AG04450 (cell line): ENCODE results near the gene ILK. TPM values are rescaled to one million over a fixed set of nuclear protein-coding genes. Genes with fewer than 3 reads are reported as not detected.

ENCODE experiments used
- CTCF ChIA-PET: fragments of 300-600, 350-600 bp; formaldehyde crosslinking; extraction: SDS; loops from one replicate; lab custom pipeline; 2022; ENCODE audit warnings: antibody characterized with exemption, inconsistent platforms; lab: Charles Lee
- POLR2A ChIA-PET: fragments of 350-600 bp; formaldehyde crosslinking; extraction: SDS; loops from one replicate; lab custom pipeline; 2021; ENCODE audit warnings: antibody characterized with exemption, inconsistent platforms; lab: Yijun Ruan, JAX
- DNase-seq: peaks from one replicate; pipeline ENCODE4 v3.0.0-alpha.2; 2011; ENCODE audit warnings: low read depth, low spot score
- H3K27ac ChIP-seq: one replicate; pipeline ENCODE4 v1.5.1; 2012; ENCODE audit warnings: low read depth, low read length, control low read depth
- H3K27me3 ChIP-seq: one replicate; pipeline ENCODE4 v1.6.0; 2012; ENCODE audit warnings: low read length; ENCODE audit not compliant: control insufficient read depth, insufficient read depth
- H3K4me3 ChIP-seq: 2 replicates; pipeline ENCODE4 v1.5.1; 2011; ENCODE audit warnings: mild to moderate bottlenecking, low read depth, low read length, control low read depth
- H3K9me3 ChIP-seq: 2 replicates; pipeline ENCODE4 v1.5.1; 2012; ENCODE audit warnings: low read length; ENCODE audit not compliant: control insufficient read depth, insufficient read depth
- polyA plus RNA-seq: library from polyadenylated mRNA; depleted of rRNA; stranded (reverse); fragments of >200 nt; gene quantifications from 2 replicates; pipeline ENCODE4 v1.2.3, GENCODE V29; 2011
- TF ChIP-seq, protein P1 (sequence below): IDR thresholded peaks from 2 replicates; pipeline ENCODE4 v1.5.1; 2011; ENCODE audit warnings: low read depth, low read length, control low read depth, inconsistent platforms

Gene ILK
- polyA plus RNA-seq, 1 experiment: 362 TPM

DNA sequence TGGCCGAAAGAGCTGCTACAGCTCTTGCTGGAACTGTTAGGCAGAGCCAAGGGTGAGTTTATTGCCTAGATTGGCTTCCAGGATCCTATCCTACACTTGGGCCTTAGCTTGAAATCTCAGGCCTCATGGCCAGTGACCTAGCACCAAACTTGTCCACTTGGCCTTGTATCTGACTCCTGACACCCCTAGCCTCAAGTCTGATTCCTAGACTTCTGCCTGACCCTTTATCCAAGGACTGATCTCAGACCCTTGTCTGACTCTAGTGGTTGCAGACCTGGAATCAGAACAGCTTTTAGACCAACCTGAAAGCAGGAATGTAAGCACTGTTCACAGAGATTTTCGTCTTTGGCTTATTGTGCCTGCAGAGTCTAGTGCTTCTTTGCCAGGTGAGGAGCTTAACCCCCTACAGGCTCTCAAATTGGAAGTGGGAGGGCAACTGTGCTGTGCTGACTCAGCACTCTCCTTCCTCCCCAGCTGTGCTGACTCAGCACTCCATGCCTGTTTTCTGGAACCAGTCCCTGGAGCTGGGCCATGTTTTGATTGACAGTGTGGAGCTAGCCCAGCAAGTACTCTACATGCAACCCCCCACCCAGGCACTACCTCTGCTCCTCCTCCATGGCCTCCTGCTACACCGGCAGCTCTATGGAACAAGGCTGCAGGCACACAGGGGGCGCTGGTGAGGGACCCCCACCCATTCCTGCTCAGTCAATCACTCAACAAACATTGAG is 35.2 kb upstream of the ILK start:
- ChIA-PET POLR2A (no interaction called here), CTCF (interaction anchor here (0.9 to 1.4 kb wide), 2 partner anchors 37 to 115 kb away, joined by 3 to 6 read pairs; partner anchors contain the start of gene MRPL17)
- Histone ChIP-seq H3K27ac (no peak overlapping the region), H3K4me3 (no peak overlapping the region), H3K27me3 (no peaks in the 10 kb centered on the region), H3K9me3 (peaks cover 8% of the 10 kb centered on the region; the same call in 1 of the 2 replicates)
- TF ChIP-seq, protein P1, sequence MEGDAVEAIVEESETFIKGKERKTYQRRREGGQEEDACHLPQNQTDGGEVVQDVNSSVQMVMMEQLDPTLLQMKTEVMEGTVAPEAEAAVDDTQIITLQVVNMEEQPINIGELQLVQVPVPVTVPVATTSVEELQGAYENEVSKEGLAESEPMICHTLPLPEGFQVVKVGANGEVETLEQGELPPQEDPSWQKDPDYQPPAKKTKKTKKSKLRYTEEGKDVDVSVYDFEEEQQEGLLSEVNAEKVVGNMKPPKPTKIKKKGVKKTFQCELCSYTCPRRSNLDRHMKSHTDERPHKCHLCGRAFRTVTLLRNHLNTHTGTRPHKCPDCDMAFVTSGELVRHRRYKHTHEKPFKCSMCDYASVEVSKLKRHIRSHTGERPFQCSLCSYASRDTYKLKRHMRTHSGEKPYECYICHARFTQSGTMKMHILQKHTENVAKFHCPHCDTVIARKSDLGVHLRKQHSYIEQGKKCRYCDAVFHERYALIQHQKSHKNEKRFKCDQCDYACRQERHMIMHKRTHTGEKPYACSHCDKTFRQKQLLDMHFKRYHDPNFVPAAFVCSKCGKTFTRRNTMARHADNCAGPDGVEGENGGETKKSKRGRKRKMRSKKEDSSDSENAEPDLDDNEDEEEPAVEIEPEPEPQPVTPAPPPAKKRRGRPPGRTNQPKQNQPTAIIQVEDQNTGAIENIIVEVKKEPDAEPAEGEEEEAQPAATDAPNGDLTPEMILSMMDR: 0 out of 2 replicates have a peak, but pooled peaks have one; percentile 13
- peak; percentile 38 for DNase-seq

DNA sequence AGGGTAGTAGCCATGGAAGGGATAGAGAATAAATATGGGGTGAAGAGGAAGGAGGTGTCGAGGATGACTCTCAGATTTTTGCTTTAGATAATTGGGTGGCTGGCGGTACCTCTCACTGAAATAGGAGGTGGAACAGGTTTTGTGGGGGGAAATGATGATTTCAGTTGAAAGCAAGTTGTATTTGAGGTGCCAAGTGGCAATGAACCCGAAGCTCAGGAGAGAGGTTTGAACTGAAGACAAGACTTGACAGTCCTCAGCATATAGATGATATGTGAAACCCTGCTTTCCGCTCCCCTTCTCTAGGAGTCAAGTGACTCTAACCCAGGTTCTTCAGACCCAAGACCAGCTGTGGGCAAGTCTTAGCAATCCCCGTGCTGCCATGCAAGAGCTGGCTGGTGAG is 33.9 kb upstream of the ILK start:
- Histone ChIP-seq H3K27me3 (no peaks in the 10 kb centered on the region), H3K4me3 (no peak overlapping the region), H3K27ac (no peak overlapping the region), H3K9me3 (peaks cover 8% of the 10 kb centered on the region; the same call in 1 of the 2 replicates)
- TF ChIP-seq, protein P1: no peak
- POLR2A ChIA-PET: no interaction called here
- CTCF ChIA-PET: interaction anchor here (0.6 to 1.2 kb wide), 2 partner anchors 38 to 139 kb away, joined by 4 to 8 read pairs; no protein-coding TSS in a partner anchor
- no peak for DNase-seq

DNA sequence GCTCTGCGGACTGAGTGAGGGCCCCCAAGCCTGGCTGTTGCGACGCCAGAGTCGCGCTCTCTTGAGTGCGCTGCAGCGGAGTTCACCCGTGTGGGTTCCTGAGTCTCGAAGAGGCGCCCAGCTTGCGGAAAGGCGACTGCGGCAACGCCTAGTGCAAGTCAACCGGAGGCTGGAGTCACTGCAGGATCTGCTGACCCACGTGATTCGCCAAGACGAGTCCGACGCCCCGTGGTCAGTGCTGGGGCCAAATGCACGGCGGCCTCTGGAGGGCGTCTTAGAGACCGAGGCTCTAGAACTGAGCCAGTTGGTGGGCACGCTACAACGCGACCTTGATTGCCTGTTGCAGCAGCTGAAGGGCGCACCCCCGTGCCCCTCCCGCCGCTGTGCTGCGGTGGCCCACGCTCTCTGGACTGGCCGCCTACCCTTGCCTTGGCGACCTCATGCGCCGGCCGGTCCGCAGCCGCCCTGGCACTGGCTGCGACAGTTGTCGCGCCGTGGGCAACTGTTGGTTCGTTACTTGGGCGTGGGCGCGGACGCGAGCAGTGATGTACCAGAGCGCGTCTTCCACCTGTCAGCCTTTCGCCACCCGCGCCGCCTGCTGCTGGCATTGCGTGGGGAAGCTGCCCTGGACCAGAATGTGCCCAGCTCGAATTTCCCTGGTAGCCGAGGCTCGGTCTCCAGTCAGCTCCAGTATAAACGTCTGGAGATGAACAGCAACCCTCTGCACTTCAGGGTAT is 32.7 kb upstream of the ILK start:
- POLR2A ChIA-PET: no interaction called here
- Histone ChIP-seq H3K27me3 (no peaks in the 10 kb centered on the region), H3K27ac (no peak overlapping the region), H3K9me3 (peaks cover 8% of the 10 kb centered on the region; the same call in 1 of the 2 replicates), H3K4me3 (no peak overlapping the region)
- no peak for DNase-seq
- TF ChIP-seq, protein P1: no peak
- CTCF ChIA-PET: no interaction called here

- no peaks in the 10 kb centered on the region for H3K27me3 ChIP-seq
- TF ChIP-seq, protein P1: no peak
- CTCF ChIA-PET: no interaction called here
- H3K9me3 ChIP-seq: peaks cover 8% of the 10 kb centered on the region; the same call in 1 of the 2 replicates
- no peak overlapping the region for H3K4me3 ChIP-seq
- H3K27ac ChIP-seq: no peak overlapping the region
- POLR2A ChIA-PET: no interaction called here
- no peak for DNase-seq
Observed at GRCh38 chr11:6571434-6572008, 32.1 kb upstream of the ILK start.

DNA sequence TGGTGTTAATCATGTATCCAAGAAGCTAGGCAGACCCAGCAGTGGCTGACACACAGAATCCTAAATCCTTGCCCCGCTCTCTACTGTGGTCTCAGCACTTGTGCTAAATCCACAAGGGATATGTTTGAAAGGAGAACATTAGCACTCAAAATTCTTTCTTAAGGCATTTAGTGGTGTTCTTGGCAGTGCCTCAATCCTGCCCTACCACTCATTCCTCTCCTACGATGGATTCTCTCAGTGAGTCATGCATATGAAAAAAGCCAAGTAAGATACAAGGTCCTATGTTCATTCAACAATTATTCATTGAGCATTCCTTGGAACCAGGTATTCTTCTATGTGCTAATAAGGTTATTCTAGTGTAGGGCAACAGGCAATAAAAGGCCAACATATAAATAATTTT is 31.4 kb upstream of the ILK start:
- Histone ChIP-seq H3K27me3 (no peaks in the 10 kb centered on the region), H3K4me3 (no peak overlapping the region), H3K27ac (no peak overlapping the region), H3K9me3 (peaks cover 8% of the 10 kb centered on the region; the same call in 1 of the 2 replicates)
- peak; percentile 39 for DNase-seq
- TF ChIP-seq, protein P1: no peak
- ChIA-PET POLR2A (no interaction called here), CTCF (no interaction called here)
